Urinary bladder (tissue), 4 donors: ENCODE results near the gene INSL3. TPM values are rescaled to one million over a fixed set of nuclear protein-coding genes. Genes with fewer than 3 reads are reported as not detected.
"Not testable (repeated sequence)": the region's sequence is repeated elsewhere in the genome, so short reads cannot be mapped to it uniquely, and the experiment has no call there.

Experiments used
- DNase-seq: peaks from one replicate; pipeline ENCODE4 v3.0.0-alpha.2; 2015; ENCODE audit errors: extremely low spot score
- H3K27ac ChIP-seq: one replicate; pipeline ENCODE4 v1.5.1; 2013; ENCODE audit warnings: low read depth, mild to moderate bottlenecking, moderate library complexity
- H3K36me3 ChIP-seq: one replicate; pipeline ENCODE4 v1.6.1; 2013; ENCODE audit warnings: mild to moderate bottlenecking, moderate library complexity; ENCODE audit not compliant: insufficient read depth
- H3K4me1 ChIP-seq: one replicate; pipeline ENCODE4 v1.6.1; 2013; ENCODE audit warnings: mild to moderate bottlenecking, moderate library complexity; ENCODE audit not compliant: insufficient read depth
- H3K4me3 ChIP-seq: one replicate; pipeline ENCODE4 v1.5.1; 2013; ENCODE audit warnings: low read depth, low read length
- WGBS: extraction: QIAGEN DNeasy Blood & Tissue Kit; methylation state at CpG from one replicate; pipeline ENCODE4 v1.1.7; 2013; 5-methylcytosine and 5-hydroxymethylcytosine counted together
- polyA plus RNA-seq: library from polyadenylated mRNA; stranded (reverse); fragments of 200-250 nt; gene quantifications from one replicate; pipeline ENCODE4 v1.2.3, GENCODE V29; 2013
- small RNA-seq: library from RNA; depleted of rRNA; stranded (forward); fragments of <200 nt; gene quantifications from one replicate; pipeline ENCODE3, GENCODE V24; 2014
- total RNA-seq: library from RNA; depleted of rRNA; stranded (reverse); fragments of >200 nt; gene quantifications from one replicate; pipeline ENCODE4 v1.2.3, GENCODE V29; 2014
- donor health status: healthy with polysubstance abuse.
- donor health status: healthy.

INSL3 gene
- total and polyA plus RNA-seq, 2 donors, result 0.19 TPM; not detected in 1

- H3K4me1 ChIP-seq, result no peaks in the 10 kb centered on the region
- H3K27ac ChIP-seq, result no peak overlapping the region
- no peak for DNase-seq
- no peak overlapping the region for H3K4me3 ChIP-seq
- 8% methylated on average over 37 of the region's 37 CpGs for WGBS
- H3K36me3 ChIP-seq, result no peaks in the 10 kb centered on the region
These were observed 42.9 kb downstream of the INSL3 start for GRCh38 chr19:17778251-17778967.

- H3K4me3 ChIP-seq, H3K4me1 ChIP-seq, H3K36me3 ChIP-seq, DNase-seq, H3K27ac ChIP-seq: not testable (repeated sequence)
- WGBS, result 78% methylated on average over 10 of the region's 10 CpGs
These were observed 43.5 kb downstream of the INSL3 start for GRCh38 chr19:17777840-17778239.

DNA sequence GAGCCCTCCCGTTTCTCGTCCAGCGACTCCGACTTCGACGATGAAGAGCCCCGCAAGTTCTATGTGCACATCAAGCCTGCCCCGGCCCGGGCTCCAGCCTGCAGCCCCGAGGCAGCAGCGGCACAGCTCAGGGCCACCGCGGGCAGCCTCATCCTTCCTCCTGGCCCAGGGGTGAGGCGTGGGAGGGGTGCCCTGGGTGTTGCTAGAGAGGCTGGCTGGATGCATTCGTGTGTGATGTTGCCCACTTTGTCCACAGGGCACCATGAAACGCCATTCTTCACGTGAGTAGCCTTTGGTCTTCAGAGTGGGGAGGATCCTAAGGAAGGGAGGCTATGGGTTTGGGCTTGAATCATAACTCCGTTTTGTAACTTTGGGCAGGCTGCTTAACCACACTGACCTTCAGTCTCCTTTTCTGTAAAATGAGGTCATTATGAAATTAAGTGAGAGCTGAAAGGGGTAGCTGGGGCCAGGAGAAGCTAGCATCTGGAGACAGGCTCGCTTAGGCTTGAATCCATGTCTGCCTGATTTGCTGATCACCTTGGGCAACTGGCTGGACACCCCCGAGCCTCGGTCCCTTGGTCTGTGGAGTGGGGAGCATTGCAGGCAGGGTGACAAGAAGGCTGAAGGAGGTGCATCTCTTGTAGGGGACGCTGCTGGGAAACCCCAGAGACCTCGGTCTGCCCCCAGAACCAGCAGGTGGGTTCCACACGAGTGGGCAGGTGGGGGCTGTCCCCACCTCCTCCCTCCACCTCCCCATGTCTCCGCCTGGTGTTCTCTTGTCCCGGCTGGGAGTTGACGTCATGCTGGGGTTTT is 45.1 kb downstream of the INSL3 start:
- no peak overlapping the region for H3K4me3 ChIP-seq
- no peak for DNase-seq
- no peak overlapping the region for H3K27ac ChIP-seq
- H3K4me1 ChIP-seq, result no peaks in the 10 kb centered on the region
- H3K36me3 ChIP-seq, result no peaks in the 10 kb centered on the region
- 73% methylated on average over 27 of the region's 27 CpGs for WGBS

- DNase-seq, result no peak
- Histone ChIP-seq H3K4me3 (no peak overlapping the region), H3K36me3 (no peaks in the 10 kb centered on the region), H3K4me1 (no peaks in the 10 kb centered on the region), H3K27ac (no peak overlapping the region)
- WGBS, result 64% methylated on average over 16 of the region's 16 CpGs
These were observed 45.9 kb downstream of the INSL3 start for GRCh38 chr19:17775245-17775927.

GRCh38 chr19:17772172-17772571 is 49.1 kb downstream of the INSL3 start:
- H3K4me1 ChIP-seq, result no peaks in the 10 kb centered on the region

GRCh38 chr19:17770613-17771012 is 50.7 kb downstream of the INSL3 start:
- Histone ChIP-seq H3K4me3 (no peak overlapping the region), H3K4me1 (no peaks in the 10 kb centered on the region), H3K36me3 (no peaks in the 10 kb centered on the region), H3K27ac (no peak overlapping the region)
- WGBS, result 77% methylated on average over 13 of the region's 13 CpGs
- no peak for DNase-seq

More at GRCh38 chr19:17772172-17772571, 49.1 kb downstream of the INSL3 start:
- 97% methylated on average over 4 of the region's 4 CpGs for WGBS
- Histone ChIP-seq H3K4me3 (no peak overlapping the region), H3K27ac (no peak overlapping the region), H3K36me3 (no peaks in the 10 kb centered on the region)
- no peak for DNase-seq

DNA sequence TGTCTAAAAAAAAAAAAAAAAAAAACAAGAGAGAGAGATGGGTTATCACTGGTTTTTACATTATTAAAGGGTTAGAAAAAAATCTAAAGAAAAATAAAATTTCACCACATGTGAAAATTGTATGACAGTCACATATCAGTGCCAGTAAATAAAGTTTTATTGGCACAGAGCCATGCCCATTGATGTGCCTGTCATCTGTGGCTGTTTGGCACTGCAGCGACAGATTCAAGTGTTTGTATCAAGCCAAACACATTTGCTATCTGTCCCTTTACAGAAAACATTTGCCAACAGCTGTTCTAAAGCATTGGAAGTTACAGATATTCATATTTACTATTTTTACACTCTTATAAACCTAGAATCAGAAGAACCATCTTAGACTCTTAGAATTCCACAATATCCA is 53.8 kb downstream of the INSL3 start:
- Histone ChIP-seq H3K27ac (no peak overlapping the region), H3K36me3 (no peaks in the 10 kb centered on the region), H3K4me1 (no peaks in the 10 kb centered on the region), H3K4me3 (no peak overlapping the region)
- DNase-seq, result no peak
- 42% methylated on average over 1 of the region's 1 CpG for WGBS

- no peak overlapping the region for H3K27ac ChIP-seq
- no peaks in the 10 kb centered on the region for H3K36me3 ChIP-seq
- H3K4me1 ChIP-seq, result no peaks in the 10 kb centered on the region
- WGBS, result 10% methylated on average over 29 of the region's 29 CpGs
- no peak overlapping the region for H3K4me3 ChIP-seq
- DNase-seq, result no peak
These were observed 54.7 kb downstream of the INSL3 start for GRCh38 chr19:17766543-17767131.

Small RNA genes within 50 kb of the gene (small RNA-seq; reads per million reads assigned to genes)
- not detected for gene SNORA68

Other genes with a start within 250 kb of the INSL3 start
- 0.48 TPM for gene UNC13A, start 133.2 kb downstream of the INSL3 start, total RNA-seq
- 0.25 TPM for gene UNC13A, start 133.2 kb downstream of the INSL3 start, polyA plus RNA-seq
- 26.8 TPM for gene MAP1S, start 102.0 kb downstream of the INSL3 start, total RNA-seq
- gene MAP1S, start 102.0 kb downstream of the INSL3 start, polyA plus RNA-seq, result 34.4 TPM
- 1.4 TPM for gene FCHO1, start 70.0 kb downstream of the INSL3 start, total RNA-seq
- 1.7 TPM for gene FCHO1, start 70.0 kb downstream of the INSL3 start, polyA plus RNA-seq
- 5.7 TPM for gene B3GNT3, start 26.4 kb downstream of the INSL3 start, total RNA-seq
- gene B3GNT3, start 26.4 kb downstream of the INSL3 start, polyA plus RNA-seq, result 6.5 TPM
- 4.8 TPM for gene JAK3, start 26.5 kb upstream of the INSL3 start, total RNA-seq
- gene JAK3, start 26.5 kb upstream of the INSL3 start, polyA plus RNA-seq, result 2.7 TPM
- gene RPL18A, start 38.4 kb upstream of the INSL3 start, total RNA-seq, result 531 TPM
- 2,929 TPM for gene RPL18A, start 38.4 kb upstream of the INSL3 start, polyA plus RNA-seq
- gene SLC5A5, start 50.4 kb upstream of the INSL3 start, total RNA-seq, result not detected
- not detected for gene SLC5A5, start 50.4 kb upstream of the INSL3 start, polyA plus RNA-seq
- 9.7 TPM for gene CCDC124, start 111.5 kb upstream of the INSL3 start, total RNA-seq
- 149 TPM for gene CCDC124, start 111.5 kb upstream of the INSL3 start, polyA plus RNA-seq
- 0.79 TPM for gene KCNN1, start 145.6 kb upstream of the INSL3 start, total RNA-seq
- 0.24 TPM for gene KCNN1, start 145.6 kb upstream of the INSL3 start, polyA plus RNA-seq
- gene ARRDC2, start 186.7 kb upstream of the INSL3 start, total RNA-seq, result 7.5 TPM
- 38.0 TPM for gene ARRDC2, start 186.7 kb upstream of the INSL3 start, polyA plus RNA-seq